ENCODE results near the gene ZBED4. TPM values are rescaled to one million over a fixed set of nuclear protein-coding genes. Genes with fewer than 3 reads are reported as not detected.

The ZBED4 gene, protein sequence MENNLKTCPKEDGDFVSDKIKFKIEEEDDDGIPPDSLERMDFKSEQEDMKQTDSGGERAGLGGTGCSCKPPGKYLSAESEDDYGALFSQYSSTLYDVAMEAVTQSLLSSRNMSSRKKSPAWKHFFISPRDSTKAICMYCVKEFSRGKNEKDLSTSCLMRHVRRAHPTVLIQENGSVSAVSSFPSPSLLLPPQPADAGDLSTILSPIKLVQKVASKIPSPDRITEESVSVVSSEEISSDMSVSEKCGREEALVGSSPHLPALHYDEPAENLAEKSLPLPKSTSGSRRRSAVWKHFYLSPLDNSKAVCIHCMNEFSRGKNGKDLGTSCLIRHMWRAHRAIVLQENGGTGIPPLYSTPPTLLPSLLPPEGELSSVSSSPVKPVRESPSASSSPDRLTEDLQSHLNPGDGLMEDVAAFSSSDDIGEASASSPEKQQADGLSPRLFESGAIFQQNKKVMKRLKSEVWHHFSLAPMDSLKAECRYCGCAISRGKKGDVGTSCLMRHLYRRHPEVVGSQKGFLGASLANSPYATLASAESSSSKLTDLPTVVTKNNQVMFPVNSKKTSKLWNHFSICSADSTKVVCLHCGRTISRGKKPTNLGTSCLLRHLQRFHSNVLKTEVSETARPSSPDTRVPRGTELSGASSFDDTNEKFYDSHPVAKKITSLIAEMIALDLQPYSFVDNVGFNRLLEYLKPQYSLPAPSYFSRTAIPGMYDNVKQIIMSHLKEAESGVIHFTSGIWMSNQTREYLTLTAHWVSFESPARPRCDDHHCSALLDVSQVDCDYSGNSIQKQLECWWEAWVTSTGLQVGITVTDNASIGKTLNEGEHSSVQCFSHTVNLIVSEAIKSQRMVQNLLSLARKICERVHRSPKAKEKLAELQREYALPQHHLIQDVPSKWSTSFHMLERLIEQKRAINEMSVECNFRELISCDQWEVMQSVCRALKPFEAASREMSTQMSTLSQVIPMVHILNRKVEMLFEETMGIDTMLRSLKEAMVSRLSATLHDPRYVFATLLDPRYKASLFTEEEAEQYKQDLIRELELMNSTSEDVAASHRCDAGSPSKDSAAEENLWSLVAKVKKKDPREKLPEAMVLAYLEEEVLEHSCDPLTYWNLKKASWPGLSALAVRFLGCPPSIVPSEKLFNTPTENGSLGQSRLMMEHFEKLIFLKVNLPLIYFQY
- total RNA-seq (11.4 and 18.4 TPM in 2 replicates), polyA plus RNA-seq (10.6 and 11.1 TPM in 2 replicates)

DNA sequence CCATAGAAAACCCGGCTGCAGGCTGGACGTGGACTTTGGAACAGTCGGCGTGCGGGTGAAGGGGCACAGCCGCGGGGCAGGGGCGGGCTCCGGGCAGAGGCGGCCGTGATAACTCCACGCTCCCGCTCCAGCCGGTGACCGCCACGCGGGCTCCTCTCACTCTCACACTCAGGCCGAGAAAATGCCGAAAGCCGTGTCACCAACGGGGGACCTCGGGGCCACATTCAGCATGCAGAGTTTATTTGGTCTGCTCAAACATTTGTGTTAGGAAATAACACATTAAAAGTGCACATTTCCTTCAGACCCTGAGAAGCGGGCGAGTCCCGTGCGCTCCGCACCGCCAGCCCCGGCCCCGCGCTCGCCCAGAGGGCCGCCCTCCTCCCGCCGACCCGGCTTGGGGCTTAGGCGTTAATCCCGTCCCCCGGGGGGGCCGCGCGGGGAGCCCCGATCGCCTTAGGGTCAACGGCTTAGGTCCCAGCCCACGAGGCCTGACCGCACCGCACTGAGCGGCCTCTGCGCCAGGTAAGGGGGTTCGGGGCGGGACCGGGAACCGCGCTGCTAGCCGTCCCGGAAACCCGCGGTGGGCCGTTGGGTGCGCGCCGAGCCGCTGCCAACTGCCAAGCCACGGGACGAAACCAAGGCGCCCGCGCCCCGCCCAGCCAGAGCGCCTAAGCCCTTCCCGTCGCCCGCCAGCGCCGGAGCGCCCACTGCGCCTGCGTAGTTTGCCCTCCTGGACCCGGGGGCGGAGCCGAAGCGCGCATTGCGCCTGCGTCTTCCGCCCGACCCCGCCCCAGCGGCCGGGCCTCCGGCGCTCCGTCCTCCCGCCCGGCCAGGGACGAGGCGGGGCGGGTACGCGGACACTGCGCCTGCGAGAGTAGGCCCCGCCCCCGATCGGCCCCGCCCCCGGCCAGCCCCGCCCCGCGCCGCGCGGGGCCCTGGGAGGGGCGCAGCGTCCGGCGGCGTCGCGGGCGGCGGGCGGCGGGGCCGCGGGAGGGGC, at the start of gene ZBED4:
Gene ZBED4, plus strand, starts transcription at position 947 of the 997 bp plus-strand sequence. CDS start 29,819 bp downstream, outside the sequence.
- peaks cover 8% of the 10 kb centered on the region for H3K4me1 ChIP-seq (ENCODE audit: low read depth)
- H3K4me3 ChIP-seq, result peak within 1 kb of the TSS; percentile 79
- peak within 1 kb of the TSS; percentile 57 for H3K27ac ChIP-seq
- DNase-seq (ENCODE audit: low read depth in 1 of 2, low spot score in 1 of 2), result peak; percentile 98 to 99
- H3K27me3 ChIP-seq, result peaks cover 45% of the 10 kb centered on the region
- no peaks in the 10 kb centered on the region for H3K36me3 ChIP-seq
- TF ChIP-seq, protein P1, sequence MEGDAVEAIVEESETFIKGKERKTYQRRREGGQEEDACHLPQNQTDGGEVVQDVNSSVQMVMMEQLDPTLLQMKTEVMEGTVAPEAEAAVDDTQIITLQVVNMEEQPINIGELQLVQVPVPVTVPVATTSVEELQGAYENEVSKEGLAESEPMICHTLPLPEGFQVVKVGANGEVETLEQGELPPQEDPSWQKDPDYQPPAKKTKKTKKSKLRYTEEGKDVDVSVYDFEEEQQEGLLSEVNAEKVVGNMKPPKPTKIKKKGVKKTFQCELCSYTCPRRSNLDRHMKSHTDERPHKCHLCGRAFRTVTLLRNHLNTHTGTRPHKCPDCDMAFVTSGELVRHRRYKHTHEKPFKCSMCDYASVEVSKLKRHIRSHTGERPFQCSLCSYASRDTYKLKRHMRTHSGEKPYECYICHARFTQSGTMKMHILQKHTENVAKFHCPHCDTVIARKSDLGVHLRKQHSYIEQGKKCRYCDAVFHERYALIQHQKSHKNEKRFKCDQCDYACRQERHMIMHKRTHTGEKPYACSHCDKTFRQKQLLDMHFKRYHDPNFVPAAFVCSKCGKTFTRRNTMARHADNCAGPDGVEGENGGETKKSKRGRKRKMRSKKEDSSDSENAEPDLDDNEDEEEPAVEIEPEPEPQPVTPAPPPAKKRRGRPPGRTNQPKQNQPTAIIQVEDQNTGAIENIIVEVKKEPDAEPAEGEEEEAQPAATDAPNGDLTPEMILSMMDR (IDR thresholded peaks at IDR 0.05; ENCODE audit: low read depth, low read length), result no peak
- no peaks in the 10 kb centered on the region for H3K9me3 ChIP-seq (ENCODE audit: low read depth)

DNA sequence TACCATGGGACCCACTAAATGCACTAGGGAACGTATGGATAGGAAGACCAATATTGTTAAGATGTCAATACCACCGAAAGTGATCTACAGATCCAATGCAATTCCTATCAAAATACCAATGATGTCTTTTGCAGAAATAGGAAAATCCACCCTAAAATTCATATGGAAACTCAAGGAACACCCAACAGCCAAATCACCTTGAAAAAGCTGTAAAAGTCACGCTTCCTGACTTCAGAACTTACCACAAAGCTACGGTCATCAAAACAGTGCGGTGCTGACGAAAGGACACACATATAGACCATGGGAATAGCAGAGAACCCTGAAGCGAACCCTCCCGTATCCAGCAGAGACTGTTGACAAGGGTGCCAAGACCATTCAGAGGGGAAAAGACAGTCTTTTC, 46.5 kb upstream of the ZBED4 start:
- Histone ChIP-seq H3K4me1 (ENCODE audit: low read depth) (no peaks in the 10 kb centered on the region), H3K27me3 (no peaks in the 10 kb centered on the region), H3K36me3 (peaks cover 2% of the 10 kb centered on the region), H3K4me3 (no peak overlapping the region), H3K27ac (no peak overlapping the region), H3K9me3 (ENCODE audit: low read depth) (no peaks in the 10 kb centered on the region)
- TF ChIP-seq, protein P1 (IDR thresholded peaks at IDR 0.05; ENCODE audit: low read depth, low read length), result no peak
- DNase-seq (ENCODE audit: low read depth in 1 of 2, low spot score in 1 of 2), result no peak

DNA sequence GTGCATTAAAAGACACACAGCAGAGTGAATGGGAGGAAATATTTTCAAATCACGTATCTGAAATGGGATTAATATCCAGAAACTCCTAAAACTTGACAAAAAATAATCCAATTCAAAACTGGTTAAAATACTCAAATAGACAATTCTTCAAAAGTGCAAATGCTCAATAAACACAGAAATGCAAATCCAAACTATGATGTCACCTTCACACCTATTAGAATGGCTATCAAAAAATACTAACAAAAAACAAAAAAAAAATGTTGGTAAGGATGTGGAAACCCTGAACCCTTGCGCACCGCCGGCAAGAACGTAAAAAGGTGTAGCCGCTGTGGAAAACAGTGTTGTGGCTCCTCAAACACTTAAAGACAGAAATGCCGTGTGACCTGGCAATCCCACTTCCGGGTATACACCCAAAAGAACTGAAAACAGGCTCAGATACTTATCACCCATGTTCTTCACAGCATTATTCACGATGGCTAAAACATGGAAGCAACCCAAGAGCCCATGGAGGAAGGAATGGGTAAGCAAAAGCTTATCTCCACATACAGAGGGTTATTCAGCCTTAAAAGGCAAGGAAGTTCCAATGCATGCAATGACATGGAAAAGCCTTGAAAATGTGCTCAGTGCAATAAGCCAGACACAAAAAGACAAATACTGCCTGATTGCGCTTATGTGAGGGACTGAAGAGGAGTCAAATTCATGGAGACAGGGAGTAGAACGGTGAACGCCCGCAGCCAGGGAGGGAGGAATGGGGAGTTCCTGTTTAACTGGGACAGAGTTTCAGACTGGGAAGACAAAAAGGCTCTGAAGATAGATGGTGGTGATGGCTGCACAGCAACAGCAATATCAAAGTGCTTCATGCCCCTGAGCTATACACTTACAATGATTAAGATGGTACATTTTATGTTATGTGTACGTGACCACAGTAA, 45.6 kb upstream of the ZBED4 start:
- peak overlapping the region; percentile 45 for H3K27ac ChIP-seq
- no peaks in the 10 kb centered on the region for H3K4me1 ChIP-seq (ENCODE audit: low read depth)
- TF ChIP-seq, protein P1 (IDR thresholded peaks at IDR 0.05; ENCODE audit: low read depth, low read length), result no peak
- H3K36me3 ChIP-seq, result peaks cover under 1% of the 10 kb centered on the region
- DNase-seq (ENCODE audit: low read depth in 1 of 2, low spot score in 1 of 2), result peak in 1 of 2 donors; percentile 36
- H3K27me3 ChIP-seq, result no peaks in the 10 kb centered on the region
- no peak overlapping the region for H3K4me3 ChIP-seq
- no peaks in the 10 kb centered on the region for H3K9me3 ChIP-seq (ENCODE audit: low read depth)

DNA sequence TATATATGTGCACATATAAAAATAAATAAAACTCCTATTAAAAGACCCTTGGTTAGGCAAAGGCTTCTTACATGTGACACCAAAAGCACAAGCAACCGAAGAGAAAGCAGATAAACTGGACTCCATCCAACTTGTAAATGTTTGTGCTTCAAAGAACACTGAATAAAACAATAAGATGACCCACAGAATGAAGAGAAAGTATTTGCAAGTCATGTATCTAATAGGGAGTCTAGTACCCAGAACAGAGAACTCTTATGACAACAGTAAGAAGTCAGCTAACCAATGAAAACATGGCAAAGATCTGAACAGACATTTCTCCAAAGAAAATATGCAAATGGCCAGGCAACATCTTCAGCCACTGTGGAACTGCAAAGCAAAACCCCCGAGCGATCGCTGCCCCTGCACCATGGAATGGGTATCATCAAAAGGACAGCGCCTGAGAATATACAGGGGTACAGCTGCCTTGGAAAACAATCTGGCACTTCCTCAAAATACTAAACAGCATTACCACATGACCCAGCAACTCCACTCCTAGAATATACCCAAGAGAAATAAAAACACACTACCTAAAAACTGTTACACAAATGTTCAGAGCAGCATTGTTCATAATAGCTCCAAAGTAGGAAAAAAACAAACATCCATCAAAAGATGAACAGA, 43.2 kb upstream of the ZBED4 start:
- Histone ChIP-seq H3K36me3 (no peaks in the 10 kb centered on the region), H3K27me3 (no peaks in the 10 kb centered on the region), H3K4me3 (no peak overlapping the region), H3K4me1 (ENCODE audit: low read depth) (no peaks in the 10 kb centered on the region), H3K9me3 (ENCODE audit: low read depth) (no peaks in the 10 kb centered on the region), H3K27ac (no peak overlapping the region)
- TF ChIP-seq, protein P1 (IDR thresholded peaks at IDR 0.05; ENCODE audit: low read depth, low read length), result no peak
- DNase-seq (ENCODE audit: low read depth in 1 of 2, low spot score in 1 of 2), result peak in 1 of 2 donors; percentile 38

Measured in cardiac muscle cell (in vitro differentiated cells and primary cell).